Activated T-helper 17 cell treated with anti-CD3 and anti-CD28 coated beads, Interleukin-2, amount 50 U/mL, for 72 hours (primary cell): Measurements from ENCODE around the gene PARN. TPM values are rescaled to one million over a fixed set of nuclear protein-coding genes. Genes with fewer than 3 reads are reported as not detected.

Source experiments
- ATAC-seq: fragments of 150-1000 bp; cut with Tn5 transposase; replicated peaks from 2 replicates; pipeline ENCODE4 v1.10.0; 2021; ENCODE audit warnings: mild to moderate bottlenecking, moderate library complexity
- H3K27ac Mint-ChIP-seq: one replicate; pipeline ENCODE4 v1.8.0; 2022; ENCODE audit warnings: mixed read lengths
- H3K27me3 Mint-ChIP-seq: one replicate; pipeline ENCODE4 v1.8.0; 2022; ENCODE audit warnings: mixed read lengths
- H3K36me3 Mint-ChIP-seq: one replicate; pipeline ENCODE4 v1.8.0; 2022; ENCODE audit warnings: low read depth, mild to moderate bottlenecking, mixed read lengths
- H3K4me1 Mint-ChIP-seq: one replicate; pipeline ENCODE4 v1.8.0; 2022; ENCODE audit warnings: mixed read lengths
- H3K4me3 Mint-ChIP-seq: one replicate; pipeline ENCODE4 v1.8.0; 2022; ENCODE audit warnings: mild to moderate bottlenecking, mixed read lengths
- H3K9me3 Mint-ChIP-seq: one replicate; pipeline ENCODE4 v1.8.0; 2022; ENCODE audit warnings: mixed read lengths
- total RNA-seq, 2 donors: library from RNA; stranded (reverse); gene quantifications; one replicate each; pipeline ENCODE4 v1.2.3, GENCODE V29; 2022

Gene PARN
- total RNA-seq, 2 donors from 2014 or later, result 28.0 to 46.3 TPM

DNA sequence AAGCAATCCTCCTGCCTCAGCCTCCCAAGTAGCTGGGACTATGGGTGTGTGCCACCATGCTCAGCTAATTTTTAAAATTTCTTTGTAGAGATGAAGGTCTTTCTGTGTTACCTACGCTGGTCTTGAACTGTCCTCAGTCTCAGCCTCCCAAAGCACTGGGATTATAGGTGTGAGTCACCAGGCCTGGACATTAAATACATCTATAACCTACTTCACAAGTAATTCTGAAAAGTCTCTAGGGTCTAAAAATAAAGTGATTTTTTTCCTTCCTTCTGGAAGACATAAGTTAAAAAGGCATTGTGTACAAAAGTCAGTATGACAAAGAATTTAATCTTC is 118.3 kb downstream of the PARN start:
- Mint-ChIP-seq H3K9me3 (no peaks in the 10 kb centered on the region), H3K27ac (no peak overlapping the region)
- no peak for ATAC-seq

DNA sequence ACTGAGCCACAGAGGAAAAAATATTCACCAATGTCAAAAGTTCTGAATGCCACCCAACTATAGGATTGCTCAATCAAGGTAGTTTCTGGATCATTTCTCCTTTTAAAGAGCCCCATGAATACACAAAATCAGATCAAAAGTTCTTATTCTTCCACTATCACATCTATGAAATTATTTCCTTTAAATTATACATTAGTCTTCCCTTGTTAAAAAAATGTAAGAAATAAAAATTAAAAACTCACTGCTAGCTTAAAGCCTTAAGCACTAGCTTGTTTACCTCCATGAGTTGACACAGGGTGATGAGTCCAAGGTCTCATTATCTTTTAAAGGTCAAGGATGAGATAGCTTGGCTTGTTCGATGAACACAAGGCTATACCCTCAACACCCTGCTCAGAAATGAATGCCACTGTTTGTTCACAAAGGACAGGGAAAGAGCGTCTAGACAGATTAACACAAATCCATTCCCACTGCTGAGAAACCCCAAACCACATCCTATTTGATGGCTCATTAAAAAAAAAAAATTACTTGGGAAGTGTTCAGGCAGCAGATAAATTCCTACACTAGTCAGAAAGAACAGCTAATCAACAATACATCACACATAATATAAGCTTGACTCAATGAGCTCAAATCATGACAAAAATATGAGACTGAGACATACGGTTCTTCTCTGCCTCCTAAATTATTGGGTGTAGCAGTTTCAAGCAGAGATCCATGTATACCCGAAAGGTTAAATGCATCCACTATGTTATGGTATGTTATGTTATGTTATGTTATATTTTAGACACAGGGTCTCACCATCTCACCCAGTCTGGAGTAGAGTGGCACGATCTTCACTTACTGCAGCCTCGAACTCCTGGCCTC is 118.9 kb downstream of the PARN start:
- Mint-ChIP-seq H3K27me3 (no peaks in the 10 kb centered on the region), H3K9me3 (no peaks in the 10 kb centered on the region), H3K27ac (no peak overlapping the region), H3K4me1 (peaks cover 6% of the 10 kb centered on the region), H3K4me3 (no peak overlapping the region), H3K36me3 (peaks cover 6% of the 10 kb centered on the region)
- peak; percentile 48 for ATAC-seq

More for the DNA sequence above, 118.3 kb downstream of the PARN start:
- no peaks in the 10 kb centered on the region for H3K36me3 Mint-ChIP-seq
- H3K4me1 Mint-ChIP-seq, result peaks cover 5% of the 10 kb centered on the region
- H3K27me3 Mint-ChIP-seq, result no peaks in the 10 kb centered on the region
- no peak overlapping the region for H3K4me3 Mint-ChIP-seq

DNA sequence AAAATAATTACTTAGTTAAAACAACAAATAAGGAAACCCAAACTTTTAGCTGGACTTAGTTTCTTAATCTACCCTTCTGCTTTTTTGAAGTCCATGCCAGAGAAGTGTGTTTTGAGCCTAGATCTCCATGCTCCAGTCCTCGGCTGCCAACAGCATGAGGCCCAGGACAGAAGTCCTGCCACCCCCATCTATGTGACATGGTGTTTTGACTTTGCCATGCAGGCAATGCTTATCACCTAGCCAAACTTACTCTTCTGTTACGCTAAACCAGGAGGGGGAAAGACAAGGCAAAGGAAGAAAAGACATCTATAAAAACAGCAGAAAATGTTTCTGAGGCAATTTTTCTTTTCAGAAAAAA is 119.5 kb downstream of the PARN start:
- peaks cover 10% of the 10 kb centered on the region for H3K4me1 Mint-ChIP-seq

DNA sequence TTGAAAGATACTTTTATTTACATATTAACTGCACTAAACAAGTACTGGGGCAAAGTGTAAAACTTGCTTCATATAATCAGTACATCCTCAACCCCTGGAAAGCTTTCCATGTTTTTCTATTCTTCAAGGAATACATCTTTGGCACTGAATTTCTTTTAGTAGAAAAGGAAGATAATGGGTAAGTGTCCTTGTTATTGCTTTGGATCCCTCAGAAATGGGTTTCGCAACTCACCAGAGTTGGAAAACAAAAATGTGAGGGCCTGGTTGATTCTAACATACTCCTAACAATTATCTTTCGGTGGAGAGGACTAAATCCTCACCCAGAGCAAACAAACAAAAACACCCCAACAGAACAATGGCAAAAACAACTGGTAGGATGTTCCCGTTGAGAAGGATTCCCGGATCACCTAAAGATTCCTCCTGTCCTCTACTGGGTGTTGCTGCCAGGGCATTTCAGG is 120.4 kb downstream of the PARN start:
- H3K27me3 Mint-ChIP-seq, result no peaks in the 10 kb centered on the region
- H3K4me3 Mint-ChIP-seq, result no peak overlapping the region
- no peak for ATAC-seq
- H3K27ac Mint-ChIP-seq, result peak overlapping the region; percentile 33
- H3K9me3 Mint-ChIP-seq, result no peaks in the 10 kb centered on the region
- H3K4me1 Mint-ChIP-seq, result peaks cover 11% of the 10 kb centered on the region
- H3K36me3 Mint-ChIP-seq, result peaks cover 9% of the 10 kb centered on the region

More for the DNA sequence above, 119.5 kb downstream of the PARN start:
- no peaks in the 10 kb centered on the region for H3K9me3 Mint-ChIP-seq
- H3K27ac Mint-ChIP-seq, result no peak overlapping the region
- ATAC-seq, result no peak
- no peaks in the 10 kb centered on the region for H3K27me3 Mint-ChIP-seq
- H3K36me3 Mint-ChIP-seq, result peaks cover 9% of the 10 kb centered on the region
- no peak overlapping the region for H3K4me3 Mint-ChIP-seq

DNA sequence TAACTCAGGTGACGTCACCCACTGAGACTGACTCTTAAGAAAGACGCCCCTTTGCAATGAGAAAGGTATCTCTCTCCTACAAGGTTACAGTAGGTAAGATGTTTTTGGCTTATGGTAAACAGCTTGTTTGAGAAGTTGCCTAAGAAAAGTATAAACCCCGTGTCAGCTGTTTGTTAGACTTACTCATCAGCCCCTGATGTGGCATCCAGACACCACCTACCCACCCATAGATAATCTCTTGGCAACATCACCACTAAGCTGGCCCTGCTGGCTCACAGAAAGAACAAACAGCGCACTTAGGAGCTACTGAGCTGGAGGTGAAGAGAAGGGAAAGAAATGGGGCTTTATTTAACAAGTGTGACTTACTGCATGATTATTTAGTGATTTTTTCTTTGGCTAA is 121.0 kb downstream of the PARN start:
- Mint-ChIP-seq H3K4me1 (peaks cover 13% of the 10 kb centered on the region), H3K27me3 (no peaks in the 10 kb centered on the region), H3K4me3 (no peak overlapping the region), H3K9me3 (no peaks in the 10 kb centered on the region), H3K36me3 (peaks cover 9% of the 10 kb centered on the region), H3K27ac (peak overlapping the region; percentile 33)
- peak; percentile 78 for ATAC-seq

DNA sequence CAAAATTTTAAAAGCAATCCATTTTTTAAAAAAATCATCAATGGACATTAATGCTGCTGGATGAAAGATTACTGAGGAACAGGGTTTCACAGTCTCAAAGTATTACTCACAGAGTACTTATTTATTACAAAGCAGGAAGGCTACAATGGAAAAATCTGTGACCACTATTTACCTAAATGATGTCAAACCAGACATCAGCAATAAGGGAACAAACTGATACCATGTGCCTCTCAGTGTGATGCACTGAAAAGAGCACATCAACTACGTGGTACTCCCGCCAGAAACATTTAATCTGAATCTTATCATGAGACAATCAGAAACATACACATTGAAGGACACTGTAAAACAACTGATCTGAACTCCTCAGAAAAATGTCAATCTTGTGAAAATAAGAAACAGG is 124.2 kb downstream of the PARN start:
- ATAC-seq, result peak; percentile 37
- H3K4me3 Mint-ChIP-seq, result peak overlapping the region; percentile 20
- H3K27ac Mint-ChIP-seq, result peak overlapping the region; percentile 86
- H3K27me3 Mint-ChIP-seq, result no peaks in the 10 kb centered on the region
- H3K36me3 Mint-ChIP-seq, result peaks cover 9% of the 10 kb centered on the region
- peaks cover 23% of the 10 kb centered on the region for H3K4me1 Mint-ChIP-seq
- H3K9me3 Mint-ChIP-seq, result no peaks in the 10 kb centered on the region

DNA sequence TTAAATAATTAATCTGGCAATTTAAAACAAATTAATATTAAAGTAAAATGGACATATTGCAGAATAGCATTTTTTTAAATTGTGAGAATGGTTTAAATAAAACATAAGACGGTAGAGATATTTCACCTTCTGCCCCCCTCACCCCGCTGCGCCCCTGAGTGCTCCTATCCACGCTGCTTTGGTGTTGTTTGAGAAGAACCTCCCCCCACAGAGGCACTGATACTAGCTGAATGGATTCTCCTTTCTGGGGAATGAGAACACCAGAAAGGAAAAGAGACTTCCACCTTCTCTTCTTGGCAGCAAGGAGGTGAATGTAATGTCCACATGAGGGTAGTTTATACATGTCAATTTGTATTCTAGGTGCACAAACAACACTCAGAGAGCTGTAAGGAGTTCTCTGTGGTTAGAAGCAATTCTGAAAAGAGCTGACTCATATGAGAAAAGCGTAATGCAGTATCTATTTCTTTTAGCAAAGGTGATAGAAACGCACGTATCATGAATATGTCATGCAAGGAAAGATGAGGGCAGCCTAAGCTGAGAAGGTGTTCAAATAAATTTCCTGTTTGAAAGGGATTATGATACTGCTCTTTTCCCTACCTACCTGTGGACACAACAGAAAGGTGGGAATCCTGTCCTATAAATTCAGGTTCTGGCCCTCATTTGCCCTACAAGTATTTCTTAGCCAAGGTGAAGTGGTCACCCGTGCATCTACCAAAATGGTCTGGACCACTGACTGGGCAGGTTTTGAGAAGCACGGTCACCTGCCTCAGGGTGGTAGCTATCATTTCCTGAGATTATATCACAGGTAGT is 126.9 kb downstream of the PARN start:
- Mint-ChIP-seq H3K4me3 (peak overlapping the region; percentile 60), H3K36me3 (peaks cover 9% of the 10 kb centered on the region)

DNA sequence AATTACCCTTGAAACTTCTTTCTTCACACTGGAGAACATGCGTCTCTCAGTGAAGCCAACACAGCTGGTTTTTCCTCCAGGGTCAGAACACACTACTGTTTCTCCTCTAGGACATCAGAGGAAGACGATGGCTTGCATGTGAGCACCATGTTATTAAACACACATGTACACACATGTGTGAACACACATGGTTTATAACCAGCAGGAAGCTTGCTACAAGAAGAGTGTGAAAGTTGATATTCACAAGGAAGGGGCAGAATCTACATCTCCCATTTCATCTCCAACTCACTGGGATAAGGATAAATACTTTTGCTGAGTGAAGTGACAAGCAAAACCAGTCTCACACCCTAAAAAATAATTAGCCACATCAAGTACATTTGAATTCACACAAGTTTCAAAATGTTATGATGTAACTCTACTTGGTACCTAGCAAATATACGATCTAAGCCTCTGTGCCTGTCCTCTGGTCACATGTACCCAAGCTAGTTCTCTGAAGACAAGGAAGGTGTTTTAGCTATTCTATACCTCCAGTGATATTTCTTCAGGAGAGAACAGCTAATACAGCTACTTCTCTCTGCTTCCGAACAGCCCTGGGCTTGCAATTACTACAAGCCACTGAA is 127.7 kb downstream of the PARN start:
- no peaks in the 10 kb centered on the region for H3K9me3 Mint-ChIP-seq
- no peak for ATAC-seq
- no peak overlapping the region for H3K4me3 Mint-ChIP-seq
- no peaks in the 10 kb centered on the region for H3K27me3 Mint-ChIP-seq
- peaks cover 9% of the 10 kb centered on the region for H3K36me3 Mint-ChIP-seq
- peaks cover 25% of the 10 kb centered on the region for H3K4me1 Mint-ChIP-seq
- H3K27ac Mint-ChIP-seq, result peak overlapping the region; percentile 82

More for the DNA sequence above, 126.9 kb downstream of the PARN start:
- H3K4me1 Mint-ChIP-seq, result peaks cover 23% of the 10 kb centered on the region
- peak overlapping the region; percentile 82 for H3K27ac Mint-ChIP-seq
- H3K9me3 Mint-ChIP-seq, result no peaks in the 10 kb centered on the region
- H3K27me3 Mint-ChIP-seq, result no peaks in the 10 kb centered on the region
- peak; percentile 94 for ATAC-seq

DNA sequence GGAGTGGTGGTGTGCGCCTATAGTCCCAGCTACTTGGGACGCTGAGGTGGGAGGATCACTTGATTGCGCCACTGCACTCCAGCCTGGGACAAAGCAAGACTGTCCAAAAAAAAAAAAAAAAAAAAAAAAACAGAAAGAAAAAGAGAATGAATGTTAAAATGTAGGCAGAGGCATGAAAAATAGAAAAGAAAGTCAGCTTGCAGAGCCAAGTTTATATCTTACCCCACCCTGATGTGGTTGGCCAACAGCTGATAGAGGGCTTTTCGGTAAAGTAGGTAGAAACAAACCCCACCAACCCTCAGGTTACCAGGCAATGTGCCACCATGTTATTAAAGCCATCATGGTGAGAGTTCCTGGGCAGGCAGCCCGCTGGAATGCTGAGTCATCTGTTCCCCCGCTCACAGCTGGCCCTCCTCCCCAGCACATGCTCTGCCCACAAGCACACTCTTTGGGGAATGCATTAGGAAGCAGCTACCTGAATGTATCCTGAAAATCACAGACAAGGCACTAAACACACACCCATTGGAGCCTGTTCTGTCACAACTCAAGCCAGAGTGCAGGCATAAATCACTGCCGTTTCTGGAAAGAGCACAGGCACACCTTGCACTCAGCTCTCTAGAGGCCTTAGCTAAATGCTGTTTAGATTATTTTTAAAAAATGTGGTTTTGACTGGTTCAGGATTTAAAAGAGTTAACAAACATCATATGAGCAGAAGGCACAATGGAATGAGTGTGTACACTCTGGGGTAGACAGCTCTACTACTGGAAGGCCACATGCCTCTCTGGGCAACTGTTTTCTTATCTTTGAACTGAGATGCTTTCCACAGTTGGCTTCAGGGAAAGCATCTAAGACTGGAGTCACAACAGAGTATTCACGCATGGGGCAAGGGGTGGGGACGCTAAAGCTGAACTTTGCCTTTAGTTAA is 128.5 kb downstream of the PARN start:
- peak overlapping the region; percentile 82 for H3K27ac Mint-ChIP-seq
- peaks cover 32% of the 10 kb centered on the region for H3K4me1 Mint-ChIP-seq
- peaks cover 15% of the 10 kb centered on the region for H3K36me3 Mint-ChIP-seq
- H3K9me3 Mint-ChIP-seq, result no peaks in the 10 kb centered on the region
- H3K4me3 Mint-ChIP-seq, result no peak overlapping the region
- ATAC-seq, result no peak
- H3K27me3 Mint-ChIP-seq, result no peaks in the 10 kb centered on the region

DNA sequence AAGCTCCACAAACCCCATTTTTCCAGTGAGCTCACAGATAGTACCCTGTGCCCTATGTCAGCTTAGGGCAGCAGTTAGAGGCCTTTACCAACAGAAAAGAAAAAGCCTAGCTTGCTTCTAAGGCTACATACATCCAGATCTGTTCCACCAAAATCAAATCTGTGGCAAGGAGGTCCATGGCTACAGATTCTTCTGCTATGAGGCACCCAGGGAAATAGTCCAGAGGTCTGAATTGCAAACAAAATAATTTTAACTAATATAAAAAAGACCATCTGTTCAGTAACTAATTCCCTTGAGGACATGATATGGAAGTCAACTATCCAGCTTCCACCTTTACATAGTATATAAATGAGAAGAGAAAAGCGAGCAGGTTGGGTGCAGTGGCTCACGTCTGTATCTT is 129.3 kb downstream of the PARN start:
- Mint-ChIP-seq H3K27me3 (no peaks in the 10 kb centered on the region), H3K36me3 (peaks cover 10% of the 10 kb centered on the region), H3K4me3 (no peak overlapping the region), H3K4me1 (peaks cover 27% of the 10 kb centered on the region), H3K27ac (no peak overlapping the region), H3K9me3 (no peaks in the 10 kb centered on the region)
- ATAC-seq, result no peak

DNA sequence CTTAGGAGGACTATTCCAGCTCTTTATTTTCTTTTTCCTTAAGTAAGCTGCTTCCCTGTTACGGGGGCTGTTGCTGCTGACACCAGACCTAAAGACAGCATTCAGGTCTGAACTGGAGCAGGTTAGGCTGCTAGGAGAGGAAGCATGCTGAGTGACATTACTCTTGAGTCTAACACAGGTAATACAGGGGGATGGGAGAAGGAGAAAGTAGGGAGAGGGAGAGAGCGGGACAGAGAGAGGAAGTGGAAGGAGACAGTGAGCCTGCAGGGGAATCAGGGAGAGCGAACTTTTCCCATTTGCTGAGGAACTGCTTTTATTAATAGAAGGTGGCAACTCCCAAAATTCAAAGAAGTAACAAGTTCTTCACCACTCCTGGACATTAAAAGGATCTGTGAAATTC is 130.9 kb downstream of the PARN start:
- H3K4me3 Mint-ChIP-seq, result no peak overlapping the region
- peaks cover 40% of the 10 kb centered on the region for H3K4me1 Mint-ChIP-seq
- peaks cover 27% of the 10 kb centered on the region for H3K36me3 Mint-ChIP-seq
- H3K9me3 Mint-ChIP-seq, result no peaks in the 10 kb centered on the region
- no peak for ATAC-seq
- H3K27ac Mint-ChIP-seq, result no peak overlapping the region
- no peaks in the 10 kb centered on the region for H3K27me3 Mint-ChIP-seq

DNA sequence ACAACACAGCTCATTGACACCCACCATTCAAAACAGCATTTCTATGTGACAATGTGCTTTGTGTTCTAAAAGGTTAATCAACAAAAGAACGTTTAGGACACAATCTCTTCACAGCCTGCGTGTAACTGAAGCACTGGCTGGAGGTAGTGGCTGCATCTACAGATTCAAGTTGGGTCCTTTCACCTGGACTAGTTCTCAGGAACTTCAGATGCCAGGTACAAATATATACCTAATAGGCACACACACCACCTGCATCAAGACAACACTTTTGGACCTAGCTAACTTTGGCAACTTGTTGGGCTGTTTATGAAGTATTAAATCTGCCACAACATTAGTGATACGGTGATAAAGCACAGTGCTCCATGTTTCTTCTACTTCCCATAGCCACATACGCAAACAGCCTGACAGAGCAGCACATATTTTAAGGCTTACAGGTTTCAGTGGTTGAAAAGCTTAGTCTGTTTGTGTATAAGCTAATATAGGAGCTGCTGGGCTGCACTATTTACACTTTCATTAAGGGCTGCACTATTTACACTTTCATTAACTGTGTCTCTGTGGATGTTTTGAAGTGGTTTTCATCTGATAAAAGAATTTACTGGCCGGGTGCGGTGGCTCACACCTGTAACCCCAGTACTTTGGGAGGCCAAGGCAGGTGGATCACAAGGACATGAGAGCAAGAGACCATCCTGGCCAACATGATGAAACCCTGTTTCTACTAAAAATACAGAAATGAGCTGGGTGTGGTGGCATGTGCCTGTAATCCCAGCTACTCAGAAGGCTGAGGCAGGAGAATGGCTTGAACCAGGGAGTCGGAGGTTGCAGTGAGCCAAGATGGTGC is 132.6 kb downstream of the PARN start:
- Mint-ChIP-seq H3K4me3 (no peak overlapping the region), H3K4me1 (peaks cover 35% of the 10 kb centered on the region), H3K27me3 (no peaks in the 10 kb centered on the region), H3K27ac (peak overlapping the region; percentile 23), H3K9me3 (no peaks in the 10 kb centered on the region), H3K36me3 (peaks cover 28% of the 10 kb centered on the region)
- no peak for ATAC-seq

DNA sequence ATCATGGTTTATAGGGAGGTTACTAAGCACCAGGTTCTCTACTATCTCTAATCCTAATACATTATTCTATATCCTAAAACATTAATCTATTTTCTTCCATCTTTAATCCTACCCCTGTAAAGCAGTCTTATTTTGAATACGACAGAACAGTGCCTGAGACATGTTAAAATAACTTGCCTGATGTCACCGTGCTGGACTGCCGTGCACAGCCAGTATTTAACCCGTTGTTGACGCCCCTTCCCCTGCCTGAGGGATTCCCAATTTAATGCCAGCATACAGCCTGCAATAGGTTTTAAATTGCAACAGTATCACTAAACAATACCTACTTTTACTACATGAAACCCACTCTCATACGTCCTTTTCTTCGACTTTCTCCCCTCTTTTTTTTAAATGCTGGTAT is 133.3 kb downstream of the PARN start:
- H3K9me3 Mint-ChIP-seq, result no peaks in the 10 kb centered on the region
- no peaks in the 10 kb centered on the region for H3K27me3 Mint-ChIP-seq
- no peak for ATAC-seq
- peaks cover 41% of the 10 kb centered on the region for H3K4me1 Mint-ChIP-seq
- H3K4me3 Mint-ChIP-seq, result no peak overlapping the region
- peaks cover 28% of the 10 kb centered on the region for H3K36me3 Mint-ChIP-seq
- peak overlapping the region; percentile 23 for H3K27ac Mint-ChIP-seq
